Prostate gland (tissue), 2 donors: ENCODE data around the gene C8A. TPM values are rescaled to one million over a fixed set of nuclear protein-coding genes. Genes with fewer than 3 reads are reported as not detected.

Experiments used
- DNase-seq: peaks from one replicate; pipeline ENCODE4 v3.0.0-alpha.2; 2019; ENCODE audit warnings: low spot score
- H3K27ac ChIP-seq, 2 donors: fragments of 200-600 bp; sonication (generic); 2 replicates each; pipeline ENCODE4 v1.5.1; 2017 to 2019
- H3K27me3 ChIP-seq: fragments of 200-600 bp; sonication (generic); replicated peaks from 2 replicates; pipeline ENCODE4 v1.5.1; 2019; ENCODE audit not compliant: insufficient read depth
- H3K36me3 ChIP-seq, 2 donors: fragments of 200-600 bp; sonication (generic); 1 replicate in 1 of 2; 2 replicates in 1 of 2; pipeline versions ENCODE4 v1.5.1 to v1.8.1; 2017 to 2019
- H3K4me1 ChIP-seq: fragments of 200-600 bp; sonication (generic); replicated peaks from 2 replicates; pipeline ENCODE4 v1.5.1; 2019
- H3K4me3 ChIP-seq, 2 donors: fragments of 200-600 bp; sonication (generic); 2 replicates each; pipeline ENCODE4 v1.5.1; 2017 to 2019
- H3K9me3 ChIP-seq: fragments of 200-600 bp; sonication (generic); 2 replicates; pipeline ENCODE4 v1.5.1; 2017
- POLR2A ChIP-seq: fragments of 450-650 bp; IDR thresholded peaks from one replicate; pipeline ENCODE4 v1.6.1; 2016; ENCODE audit warnings: antibody characterized with exemption, mild to moderate bottlenecking
- POLR2AphosphoS5 ChIP-seq: sonication (generic); formaldehyde crosslinking; IDR thresholded peaks from one replicate; pipeline ENCODE4 v1.6.1; 2017; ENCODE audit warnings: antibody characterized with exemption
- WGBS: methylation state at CpG from one replicate; pipeline ENCODE4 v1.1.5; 2018; 5-methylcytosine and 5-hydroxymethylcytosine counted together
- intact Hi-C: fragments of 100-400 bp; cut with DNase I; formaldehyde crosslinking; loops from one replicate; pipeline ENCODE4 v1.14.2; 2022
- total RNA-seq, 2 donors: library from RNA; depleted of rRNA; stranded (reverse); fragments of >200 nt; gene quantifications; one replicate each; pipeline ENCODE4 v1.1.0, GENCODE V29; 2016
- TF ChIP-seq, protein P1 (sequence below), 4 experiments: fragments of 200-600 bp in 2 of 4; fragments of 450-650 bp in 2 of 4; sonication (generic) in 2 of 4; IDR thresholded peaks; 1 replicate in 3 of 4; 2 replicates in 1 of 4; pipeline ENCODE4 v1.5.1; 2016 to 2019; ENCODE audit warnings: antibody characterized with exemption in 4 of 4, mild to moderate bottlenecking in 2 of 4, moderate library complexity in 2 of 4

C8A gene
- total RNA-seq, 2 donors from 2014 or later = not detected

GRCh38 chr1:56957931-56958330 is 103.3 kb downstream of the C8A start:
- Histone ChIP-seq H3K27ac (no peak overlapping the region), H3K36me3 (no peaks in the 10 kb centered on the region), H3K27me3 (no peaks in the 10 kb centered on the region), H3K4me3 (no peak overlapping the region), H3K9me3 (no peaks in the 10 kb centered on the region), H3K4me1 (no peaks in the 10 kb centered on the region)
- 26% methylated on average over 3 of the region's 3 CpGs for WGBS
- intact Hi-C loops = no loop called here
- TF ChIP-seq, protein P1, sequence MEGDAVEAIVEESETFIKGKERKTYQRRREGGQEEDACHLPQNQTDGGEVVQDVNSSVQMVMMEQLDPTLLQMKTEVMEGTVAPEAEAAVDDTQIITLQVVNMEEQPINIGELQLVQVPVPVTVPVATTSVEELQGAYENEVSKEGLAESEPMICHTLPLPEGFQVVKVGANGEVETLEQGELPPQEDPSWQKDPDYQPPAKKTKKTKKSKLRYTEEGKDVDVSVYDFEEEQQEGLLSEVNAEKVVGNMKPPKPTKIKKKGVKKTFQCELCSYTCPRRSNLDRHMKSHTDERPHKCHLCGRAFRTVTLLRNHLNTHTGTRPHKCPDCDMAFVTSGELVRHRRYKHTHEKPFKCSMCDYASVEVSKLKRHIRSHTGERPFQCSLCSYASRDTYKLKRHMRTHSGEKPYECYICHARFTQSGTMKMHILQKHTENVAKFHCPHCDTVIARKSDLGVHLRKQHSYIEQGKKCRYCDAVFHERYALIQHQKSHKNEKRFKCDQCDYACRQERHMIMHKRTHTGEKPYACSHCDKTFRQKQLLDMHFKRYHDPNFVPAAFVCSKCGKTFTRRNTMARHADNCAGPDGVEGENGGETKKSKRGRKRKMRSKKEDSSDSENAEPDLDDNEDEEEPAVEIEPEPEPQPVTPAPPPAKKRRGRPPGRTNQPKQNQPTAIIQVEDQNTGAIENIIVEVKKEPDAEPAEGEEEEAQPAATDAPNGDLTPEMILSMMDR (IDR thresholded peaks at IDR 0.05) = no peak
- TF ChIP-seq POLR2AphosphoS5 = no peak
- TF ChIP-seq POLR2A = no peak
- DNase-seq = no peak

GRCh38 chr1:56958526-56958925 is 103.9 kb downstream of the C8A start:
- Histone ChIP-seq H3K9me3 (no peaks in the 10 kb centered on the region), H3K36me3 (no peaks in the 10 kb centered on the region), H3K4me3 (no peak overlapping the region), H3K4me1 (no peaks in the 10 kb centered on the region), H3K27me3 (no peaks in the 10 kb centered on the region), H3K27ac (no peak overlapping the region)
- intact Hi-C loops = no loop called here
- DNase-seq = no peak
- TF ChIP-seq, protein P1 (IDR thresholded peaks at IDR 0.05) = no peak
- TF ChIP-seq POLR2A (no peak), POLR2AphosphoS5 (no peak)
- 56% methylated on average over 2 of the region's 2 CpGs for WGBS

GRCh38 chr1:56961426-56961825 is 106.8 kb downstream of the C8A start:
- WGBS = 94% methylated on average over 10 of the region's 10 CpGs
- Histone ChIP-seq H3K4me1 (no peaks in the 10 kb centered on the region), H3K27me3 (no peaks in the 10 kb centered on the region), H3K9me3 (no peaks in the 10 kb centered on the region), H3K4me3 (no peak overlapping the region), H3K27ac (no peak overlapping the region), H3K36me3 (no peaks in the 10 kb centered on the region)
- no peak for DNase-seq
- intact Hi-C loops = no loop called here
- TF ChIP-seq, protein P1 (IDR thresholded peaks at IDR 0.05) = no peak
- TF ChIP-seq POLR2AphosphoS5 = no peak
- TF ChIP-seq POLR2A = no peak

DNA sequence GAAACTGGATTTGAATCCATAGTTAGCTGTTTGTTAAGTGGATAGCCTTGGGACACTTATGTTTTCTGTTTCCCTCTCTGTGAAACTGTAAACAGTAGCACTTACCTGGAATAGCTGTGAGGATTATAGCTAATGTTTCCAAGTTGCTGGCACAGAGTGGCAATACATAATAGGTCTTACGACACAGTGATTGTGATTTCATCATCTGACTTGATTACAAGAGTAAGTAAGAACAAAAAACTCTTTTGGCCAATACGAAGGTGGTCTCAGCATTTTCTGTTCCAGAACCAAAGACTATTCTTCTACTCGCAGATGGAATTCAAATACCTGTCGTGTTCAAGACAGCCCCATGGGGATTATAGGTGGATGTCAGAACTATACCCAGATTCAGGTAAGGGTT is 109.1 kb downstream of the C8A start:
- TF ChIP-seq, protein P1 (IDR thresholded peaks at IDR 0.05) = no peak
- TF ChIP-seq POLR2AphosphoS5 (no peak), POLR2A (no peak)
- H3K4me1 ChIP-seq = no peaks in the 10 kb centered on the region
- intact Hi-C loops = no loop called here
- DNase-seq = no peak
- no peaks in the 10 kb centered on the region for H3K36me3 ChIP-seq
- no peaks in the 10 kb centered on the region for H3K27me3 ChIP-seq
- no peaks in the 10 kb centered on the region for H3K9me3 ChIP-seq
- 98% methylated on average over 4 of the region's 4 CpGs for WGBS
- no peak overlapping the region for H3K4me3 ChIP-seq
- no peak overlapping the region for H3K27ac ChIP-seq

DNA sequence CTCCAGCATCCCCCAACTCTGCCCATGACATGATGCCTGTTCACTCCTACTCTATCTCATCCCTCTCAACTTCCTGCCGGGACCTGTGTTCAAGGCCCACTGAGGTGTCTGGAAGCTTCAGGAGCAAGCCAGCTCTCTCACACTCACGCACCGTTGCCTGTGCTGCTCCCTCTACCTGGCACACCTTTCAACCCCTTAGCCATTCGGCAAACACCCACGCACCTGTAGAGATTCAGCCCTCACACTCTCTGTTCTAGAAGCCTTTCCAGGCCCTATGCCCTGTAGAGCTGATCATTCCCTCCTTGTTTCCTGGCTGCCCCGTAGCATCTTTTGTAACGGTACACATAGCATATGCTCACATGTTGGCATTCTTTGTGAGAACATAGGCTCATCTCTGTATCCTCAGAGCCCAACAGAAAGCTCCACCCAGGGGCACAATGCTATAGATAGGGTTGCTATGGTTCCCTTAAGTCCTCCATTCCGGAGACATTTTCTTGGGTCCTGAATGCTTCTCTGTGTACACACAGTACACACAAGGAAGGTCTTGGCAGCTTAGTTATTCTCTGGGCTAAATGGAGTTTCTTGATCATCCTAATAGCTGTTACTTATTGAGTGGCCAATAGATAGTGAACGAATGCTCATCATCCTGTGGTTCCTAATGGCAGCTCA is 109.9 kb downstream of the C8A start:
- no peaks in the 10 kb centered on the region for H3K36me3 ChIP-seq
- H3K4me3 ChIP-seq = no peak overlapping the region
- no peak overlapping the region for H3K27ac ChIP-seq
- H3K27me3 ChIP-seq = no peaks in the 10 kb centered on the region
- TF ChIP-seq, protein P1 (IDR thresholded peaks at IDR 0.05) = no peak
- TF ChIP-seq POLR2AphosphoS5 (no peak), POLR2A (no peak)
- intact Hi-C loops = no loop called here
- H3K4me1 ChIP-seq = no peaks in the 10 kb centered on the region
- WGBS = 95% methylated on average over 9 of the region's 9 CpGs
- no peak for DNase-seq
- H3K9me3 ChIP-seq = no peaks in the 10 kb centered on the region
